ENCODE measurements around the gene ZNF578.
A peak's percentile ranks its signal among the peaks of the same experiment; 100 is the strongest.
"Not testable (repeated sequence)": the region's sequence is repeated elsewhere in the genome, so short reads cannot be mapped to it uniquely, and the experiment has no call there.

Gene ZNF578

DNA sequence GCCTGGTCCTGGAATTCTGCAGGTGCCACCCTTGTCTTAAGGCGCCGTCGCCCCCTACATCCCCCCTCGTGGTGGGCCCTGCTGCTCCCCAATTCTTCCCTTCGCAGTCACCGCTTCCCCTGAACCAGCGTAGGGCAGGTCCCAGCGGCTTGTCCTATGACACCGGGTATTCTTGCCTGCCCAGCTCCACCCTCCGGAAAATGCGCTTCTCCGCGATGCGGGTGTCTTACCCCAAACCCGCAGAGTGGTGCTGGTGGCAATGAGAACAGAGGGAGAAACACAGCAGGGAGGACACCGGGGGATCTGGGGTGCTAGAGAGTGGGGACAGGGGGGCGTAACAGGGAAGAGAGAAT is 83.1 kb downstream of the ZNF578 start:
- H3K9me3 ChIP-seq (ENCODE audit: severe bottlenecking): no peaks in the 10 kb centered on the region
- peak; percentile 68 for DNase-seq
- peaks cover 5% of the 10 kb centered on the region for H3K36me3 ChIP-seq
- H3K27me3 ChIP-seq (ENCODE audit: insufficient read depth, low read depth, severe bottlenecking): no peaks in the 10 kb centered on the region
- peak overlapping the region; percentile 94 for H3K27ac ChIP-seq
- peak overlapping the region; percentile 83 for H3K4me3 ChIP-seq (ENCODE audit: low read depth, low read length)
- TF ChIP-seq, protein P1, sequence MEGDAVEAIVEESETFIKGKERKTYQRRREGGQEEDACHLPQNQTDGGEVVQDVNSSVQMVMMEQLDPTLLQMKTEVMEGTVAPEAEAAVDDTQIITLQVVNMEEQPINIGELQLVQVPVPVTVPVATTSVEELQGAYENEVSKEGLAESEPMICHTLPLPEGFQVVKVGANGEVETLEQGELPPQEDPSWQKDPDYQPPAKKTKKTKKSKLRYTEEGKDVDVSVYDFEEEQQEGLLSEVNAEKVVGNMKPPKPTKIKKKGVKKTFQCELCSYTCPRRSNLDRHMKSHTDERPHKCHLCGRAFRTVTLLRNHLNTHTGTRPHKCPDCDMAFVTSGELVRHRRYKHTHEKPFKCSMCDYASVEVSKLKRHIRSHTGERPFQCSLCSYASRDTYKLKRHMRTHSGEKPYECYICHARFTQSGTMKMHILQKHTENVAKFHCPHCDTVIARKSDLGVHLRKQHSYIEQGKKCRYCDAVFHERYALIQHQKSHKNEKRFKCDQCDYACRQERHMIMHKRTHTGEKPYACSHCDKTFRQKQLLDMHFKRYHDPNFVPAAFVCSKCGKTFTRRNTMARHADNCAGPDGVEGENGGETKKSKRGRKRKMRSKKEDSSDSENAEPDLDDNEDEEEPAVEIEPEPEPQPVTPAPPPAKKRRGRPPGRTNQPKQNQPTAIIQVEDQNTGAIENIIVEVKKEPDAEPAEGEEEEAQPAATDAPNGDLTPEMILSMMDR (IDR thresholded peaks at IDR 0.05; ENCODE audit: low read depth, low read length): no peak

DNA sequence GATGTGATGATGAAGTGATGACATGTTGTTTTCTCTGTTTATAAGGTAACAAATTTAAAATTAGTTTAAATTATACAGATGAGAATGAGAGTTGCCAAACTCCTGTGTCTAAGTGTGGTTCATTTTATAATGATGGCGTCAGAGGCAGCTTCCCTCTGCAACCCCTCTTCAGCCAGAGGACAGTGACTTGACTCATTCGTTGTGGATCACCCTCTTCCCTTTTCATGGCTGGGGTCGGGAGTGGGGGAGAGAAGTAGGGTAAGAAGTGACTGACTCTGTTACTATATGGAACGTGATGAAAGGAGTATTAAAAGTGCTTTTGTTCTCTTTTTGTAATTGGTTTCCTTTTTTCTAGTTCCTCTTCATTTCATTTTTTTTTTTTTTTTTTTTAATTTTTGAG is 85.5 kb downstream of the ZNF578 start:
- not testable (repeated sequence) for DNase-seq; H3K36me3 ChIP-seq; H3K27me3 ChIP-seq (ENCODE audit: insufficient read depth, low read depth, severe bottlenecking); H3K4me3 ChIP-seq (ENCODE audit: low read depth, low read length); H3K9me3 ChIP-seq (ENCODE audit: severe bottlenecking); H3K27ac ChIP-seq

DNA sequence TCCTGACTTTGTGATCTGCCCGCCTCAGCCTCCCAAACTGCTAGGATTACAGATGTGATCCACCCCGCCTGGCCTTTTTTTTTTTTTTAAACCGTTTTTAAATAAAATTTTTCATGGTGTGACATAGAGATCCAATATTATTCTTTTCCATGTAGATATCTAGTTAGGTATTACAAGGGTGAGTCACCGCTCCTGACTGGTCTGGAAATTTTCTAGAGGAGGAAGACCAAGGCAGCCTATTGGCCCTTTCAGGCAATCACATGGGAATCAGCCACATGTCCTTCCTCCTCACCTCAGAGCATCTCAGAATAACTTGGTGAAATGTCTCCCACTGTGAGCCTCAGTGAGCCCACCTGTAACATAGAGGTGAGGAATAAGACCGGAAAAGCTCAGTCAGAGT is 87.8 kb downstream of the ZNF578 start:
- H3K27me3 ChIP-seq (ENCODE audit: insufficient read depth, low read depth, severe bottlenecking); H3K27ac ChIP-seq; H3K36me3 ChIP-seq; DNase-seq; H3K4me3 ChIP-seq (ENCODE audit: low read depth, low read length); H3K9me3 ChIP-seq (ENCODE audit: severe bottlenecking): not testable (repeated sequence)

DNA sequence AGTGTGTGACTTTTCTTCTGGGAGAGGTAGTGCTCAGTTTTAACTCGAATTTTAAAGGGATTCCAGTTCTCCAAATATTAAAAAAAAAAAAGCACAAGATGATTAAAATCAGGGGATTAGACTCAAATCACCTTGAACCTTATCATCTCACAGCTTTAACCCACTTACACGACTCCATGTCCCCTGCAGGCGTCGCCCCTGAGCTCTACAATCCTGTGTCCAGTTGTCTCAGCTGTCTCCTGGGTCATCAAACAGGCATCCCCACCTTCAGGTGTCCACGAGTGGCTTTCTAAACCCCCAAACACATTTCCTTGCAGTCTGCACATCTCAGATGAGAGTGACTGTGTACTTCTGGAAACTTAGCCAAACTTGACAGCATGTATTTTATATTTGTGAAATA is 88.3 kb downstream of the ZNF578 start:
- Histone ChIP-seq H3K27ac (no peak overlapping the region), H3K9me3 (ENCODE audit: severe bottlenecking) (no peaks in the 10 kb centered on the region), H3K36me3 (peaks cover 3% of the 10 kb centered on the region), H3K4me3 (ENCODE audit: low read depth, low read length) (no peak overlapping the region), H3K27me3 (ENCODE audit: insufficient read depth, low read depth, severe bottlenecking) (no peaks in the 10 kb centered on the region)
- TF ChIP-seq, protein P1 (IDR thresholded peaks at IDR 0.05; ENCODE audit: low read depth, low read length): peak; percentile 55
- DNase-seq: peak; percentile 62

DNA sequence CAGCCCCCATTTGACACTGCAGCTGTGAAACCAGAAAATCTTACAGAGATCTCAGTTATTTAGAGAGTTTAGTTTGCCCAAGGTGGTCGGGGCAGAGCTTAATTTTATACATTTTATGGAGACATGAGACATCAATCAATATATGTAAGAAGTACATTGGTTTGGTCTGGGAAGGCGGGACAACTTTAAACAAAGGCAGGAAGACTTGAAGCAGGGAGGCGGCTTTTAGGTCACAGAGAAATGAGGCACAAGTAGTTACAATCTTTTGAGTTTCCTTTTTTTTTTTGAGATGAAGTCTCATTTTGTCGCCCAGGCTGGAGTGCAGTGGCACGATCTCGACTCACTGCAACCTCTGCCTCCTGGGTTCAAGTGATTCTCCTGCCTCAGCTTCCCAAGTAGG is 89.2 kb downstream of the ZNF578 start:
- H3K27me3 ChIP-seq (ENCODE audit: insufficient read depth, low read depth, severe bottlenecking); H3K27ac ChIP-seq; DNase-seq; H3K36me3 ChIP-seq; H3K4me3 ChIP-seq (ENCODE audit: low read depth, low read length); H3K9me3 ChIP-seq (ENCODE audit: severe bottlenecking): not testable (repeated sequence)

DNA sequence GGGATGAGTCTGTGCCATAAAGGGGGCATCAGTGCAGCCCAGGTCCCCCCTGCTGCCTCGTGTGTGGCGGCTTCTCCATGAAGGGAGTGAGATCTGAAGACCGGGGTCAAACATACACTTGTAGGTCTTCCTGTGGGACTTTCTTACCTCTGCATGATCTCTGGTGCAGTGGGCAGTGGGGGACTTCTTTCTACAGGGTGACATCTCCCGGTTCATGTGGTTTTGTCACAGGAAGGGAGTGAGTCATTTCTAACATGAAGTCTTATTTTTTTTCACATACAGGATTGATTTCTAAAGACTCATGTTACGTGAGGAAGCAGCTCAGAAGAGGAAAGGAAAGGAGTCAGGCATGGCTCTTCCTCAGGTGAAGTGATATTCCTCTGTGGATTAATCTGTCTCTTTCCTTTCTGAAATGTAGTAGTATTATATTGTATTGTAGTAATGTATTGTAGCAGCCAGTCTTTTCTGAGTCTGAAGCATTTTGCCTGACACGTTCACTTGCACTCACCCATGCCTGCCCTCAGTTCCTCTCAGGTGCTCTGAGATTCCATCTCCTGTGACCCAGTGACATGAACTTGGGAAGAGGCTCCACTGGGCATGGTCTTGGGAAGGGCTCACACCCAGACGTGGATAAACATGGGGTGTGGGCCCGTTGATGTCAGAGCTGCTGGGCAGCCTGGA is 89.8 kb downstream of the ZNF578 start:
- no peaks in the 10 kb centered on the region for H3K9me3 ChIP-seq (ENCODE audit: severe bottlenecking)

DNA sequence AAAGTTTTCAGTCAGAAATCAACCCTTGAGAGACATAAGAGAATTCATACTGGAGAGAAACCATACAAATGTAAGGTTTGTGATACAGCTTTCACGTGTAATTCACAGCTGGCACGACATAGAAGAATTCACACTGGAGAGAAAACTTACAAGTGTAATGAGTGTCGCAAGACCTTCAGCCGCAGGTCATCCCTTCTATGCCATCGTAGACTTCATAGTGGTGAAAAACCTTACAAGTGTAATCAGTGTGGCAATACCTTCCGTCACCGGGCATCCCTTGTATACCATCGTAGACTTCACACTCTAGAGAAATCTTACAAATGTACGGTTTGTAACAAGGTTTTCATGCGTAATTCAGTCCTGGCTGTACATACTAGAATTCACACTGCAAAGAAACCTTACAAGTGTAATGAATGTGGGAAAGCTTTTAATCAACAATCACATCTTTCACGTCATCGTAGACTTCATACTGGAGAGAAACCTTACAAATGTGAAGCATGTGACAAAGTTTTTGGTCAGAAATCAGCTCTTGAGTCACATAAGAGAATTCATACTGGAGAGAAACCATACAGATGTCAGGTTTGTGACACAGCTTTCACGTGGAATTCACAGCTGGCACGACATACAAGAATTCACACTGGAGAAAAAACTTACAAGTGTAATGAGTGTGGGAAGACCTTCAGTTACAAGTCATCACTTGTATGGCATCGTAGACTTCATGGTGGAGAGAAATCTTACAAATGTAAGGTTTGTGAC is 101.0 kb downstream of the ZNF578 start:
- Histone ChIP-seq H3K27ac (no peak overlapping the region), H3K9me3 (ENCODE audit: severe bottlenecking) (peaks cover 24% of the 10 kb centered on the region), H3K27me3 (ENCODE audit: insufficient read depth, low read depth, severe bottlenecking) (no peaks in the 10 kb centered on the region), H3K36me3 (peaks cover 53% of the 10 kb centered on the region), H3K4me3 (ENCODE audit: low read depth, low read length) (no peak overlapping the region)
- TF ChIP-seq, protein P1 (IDR thresholded peaks at IDR 0.05; ENCODE audit: low read depth, low read length): no peak
- DNase-seq: no peak

More for the DNA sequence above, 89.8 kb downstream of the ZNF578 start:
- no peak overlapping the region for H3K27ac ChIP-seq
- no peak for DNase-seq
- TF ChIP-seq, protein P1 (IDR thresholded peaks at IDR 0.05; ENCODE audit: low read depth, low read length): no peak
- no peaks in the 10 kb centered on the region for H3K27me3 ChIP-seq (ENCODE audit: insufficient read depth, low read depth, severe bottlenecking)
- H3K36me3 ChIP-seq: peaks cover 3% of the 10 kb centered on the region
- H3K4me3 ChIP-seq (ENCODE audit: low read depth, low read length): no peak overlapping the region
